GM20000 (cell line): ENCODE data around the gene EMD.

Experiments
- DNase-seq: peaks from one replicate; pipeline ENCODE4 v3.0.0; 2012; ENCODE audit warnings: low spot score
- TF ChIP-seq, protein P1 (sequence below): IDR thresholded peaks from 2 replicates; pipeline ENCODE4 v1.5.1; 2012; ENCODE audit warnings: mild to moderate bottlenecking, control low read depth; ENCODE audit errors: extremely low read depth, missing control alignments

EMD gene

DNA sequence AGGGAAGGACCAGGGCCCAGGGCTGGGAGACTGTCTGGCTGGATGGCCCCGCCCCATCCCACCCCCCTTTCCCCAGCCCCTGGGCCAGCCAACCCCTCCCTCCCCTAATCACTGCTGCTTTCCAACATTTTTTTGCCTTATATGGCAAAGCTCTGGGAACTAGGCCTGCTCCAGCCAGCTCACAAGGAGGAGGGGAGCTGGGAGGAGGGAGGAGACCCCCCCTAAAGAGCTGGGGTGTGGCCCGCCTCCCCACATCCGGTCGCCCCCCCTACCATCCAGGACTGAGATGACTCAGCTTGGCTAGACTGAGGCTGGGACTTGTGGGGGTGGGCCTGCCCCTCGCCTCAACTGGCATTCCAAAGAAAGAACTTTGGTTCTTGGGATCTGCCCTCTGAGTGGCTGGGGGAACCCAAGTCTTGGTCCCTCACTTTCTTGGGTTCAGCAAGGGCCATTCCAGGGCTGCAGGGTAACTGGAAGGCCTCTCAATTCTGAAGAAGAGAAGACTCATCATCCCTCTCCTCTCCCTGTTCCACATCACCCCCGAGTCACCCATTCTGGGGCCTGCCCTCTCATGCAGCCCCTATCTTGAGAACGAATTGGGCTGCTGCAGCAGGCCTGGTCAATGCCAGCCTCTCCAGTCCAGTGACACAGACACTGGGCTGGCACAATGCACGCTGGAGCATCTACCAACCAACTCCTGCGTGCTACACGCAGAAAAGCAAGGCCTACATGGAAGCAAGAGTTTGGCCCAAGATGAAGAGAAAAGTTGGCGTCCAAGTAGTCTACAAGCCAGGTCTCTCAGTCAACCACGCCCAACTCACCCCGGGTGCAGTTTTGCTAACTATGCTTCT lies 9.4 kb upstream of the EMD start:
- TF ChIP-seq, protein P1, sequence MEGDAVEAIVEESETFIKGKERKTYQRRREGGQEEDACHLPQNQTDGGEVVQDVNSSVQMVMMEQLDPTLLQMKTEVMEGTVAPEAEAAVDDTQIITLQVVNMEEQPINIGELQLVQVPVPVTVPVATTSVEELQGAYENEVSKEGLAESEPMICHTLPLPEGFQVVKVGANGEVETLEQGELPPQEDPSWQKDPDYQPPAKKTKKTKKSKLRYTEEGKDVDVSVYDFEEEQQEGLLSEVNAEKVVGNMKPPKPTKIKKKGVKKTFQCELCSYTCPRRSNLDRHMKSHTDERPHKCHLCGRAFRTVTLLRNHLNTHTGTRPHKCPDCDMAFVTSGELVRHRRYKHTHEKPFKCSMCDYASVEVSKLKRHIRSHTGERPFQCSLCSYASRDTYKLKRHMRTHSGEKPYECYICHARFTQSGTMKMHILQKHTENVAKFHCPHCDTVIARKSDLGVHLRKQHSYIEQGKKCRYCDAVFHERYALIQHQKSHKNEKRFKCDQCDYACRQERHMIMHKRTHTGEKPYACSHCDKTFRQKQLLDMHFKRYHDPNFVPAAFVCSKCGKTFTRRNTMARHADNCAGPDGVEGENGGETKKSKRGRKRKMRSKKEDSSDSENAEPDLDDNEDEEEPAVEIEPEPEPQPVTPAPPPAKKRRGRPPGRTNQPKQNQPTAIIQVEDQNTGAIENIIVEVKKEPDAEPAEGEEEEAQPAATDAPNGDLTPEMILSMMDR: no peak
- DNase-seq: peak; percentile 50

DNA sequence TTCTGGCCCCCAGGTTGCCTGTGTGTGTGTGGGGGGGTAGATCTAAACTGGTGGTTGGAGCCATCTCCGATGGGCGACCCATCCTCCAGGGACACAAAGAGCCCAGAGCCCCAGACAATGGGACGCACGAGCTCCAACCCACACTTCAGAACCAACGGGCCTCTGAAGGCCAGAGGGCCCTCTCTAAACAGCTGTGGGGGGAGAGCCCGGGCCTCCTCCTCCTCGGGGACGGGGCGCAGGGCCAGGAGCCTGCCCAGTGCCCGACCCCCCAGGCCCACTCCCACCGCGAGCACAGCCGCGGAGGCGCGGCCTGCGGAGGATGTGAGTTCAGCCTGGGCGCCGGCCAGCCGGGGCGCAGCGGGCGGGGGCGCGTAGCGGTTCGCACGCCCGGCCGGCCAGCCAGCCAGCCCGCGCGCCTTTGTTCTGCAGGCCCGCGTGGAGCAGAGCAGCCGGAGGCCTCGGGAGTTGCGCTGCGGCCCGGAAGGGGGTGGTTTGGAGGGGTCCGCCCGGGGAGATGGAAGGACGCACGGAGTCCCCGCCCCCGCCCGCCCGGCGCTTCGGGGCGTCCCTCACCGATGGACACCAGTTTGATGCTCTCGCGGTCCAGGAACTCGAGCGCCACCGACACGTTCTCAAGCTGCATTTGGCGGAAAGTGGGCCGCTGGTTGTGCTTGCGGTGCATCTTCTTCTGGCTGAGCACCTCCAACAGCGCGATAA lies 8.6 kb upstream of the EMD start:
- TF ChIP-seq, protein P1: no peak
- DNase-seq: no peak

DNA sequence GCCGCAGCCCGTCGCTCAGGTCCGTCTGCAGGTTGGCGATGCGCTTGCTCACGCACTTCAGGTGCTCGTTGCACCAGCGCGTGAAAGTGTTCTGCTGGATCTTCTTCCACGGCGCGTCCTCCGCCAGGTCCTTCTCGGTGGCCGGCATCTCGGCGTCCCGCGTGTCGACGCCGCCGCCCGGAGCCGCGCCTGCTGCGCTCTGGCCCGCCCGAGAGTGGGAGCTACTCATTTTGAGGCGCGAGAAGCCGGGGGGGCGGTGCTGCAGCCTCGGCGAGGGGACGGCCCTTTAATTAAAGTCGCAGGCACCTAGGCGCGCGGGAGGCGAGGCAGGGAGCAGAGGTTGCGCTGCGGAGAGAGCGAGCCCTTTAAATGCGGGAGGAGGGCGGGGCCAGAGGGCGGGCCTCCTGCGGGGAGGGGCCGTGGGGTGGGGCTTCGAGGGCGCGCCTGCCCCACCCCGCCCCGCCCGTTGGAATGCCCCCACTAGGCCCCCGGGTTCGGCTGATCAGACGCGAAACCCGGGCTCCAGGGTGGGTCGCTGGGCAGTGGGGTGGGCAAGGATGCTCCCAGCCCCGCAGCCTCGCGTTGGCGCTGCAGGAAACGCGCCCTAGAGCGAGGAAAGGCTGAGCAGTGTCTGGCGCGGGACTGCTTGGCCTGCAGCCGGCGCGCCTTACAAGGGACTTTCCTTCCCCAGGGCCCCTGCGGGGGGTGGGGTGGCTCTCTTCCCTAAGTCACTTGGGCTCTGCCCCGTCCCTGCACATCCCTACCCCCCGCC lies 7.9 kb upstream of the EMD start:
- peak; percentile 90 for DNase-seq
- TF ChIP-seq, protein P1: no peak

DNA sequence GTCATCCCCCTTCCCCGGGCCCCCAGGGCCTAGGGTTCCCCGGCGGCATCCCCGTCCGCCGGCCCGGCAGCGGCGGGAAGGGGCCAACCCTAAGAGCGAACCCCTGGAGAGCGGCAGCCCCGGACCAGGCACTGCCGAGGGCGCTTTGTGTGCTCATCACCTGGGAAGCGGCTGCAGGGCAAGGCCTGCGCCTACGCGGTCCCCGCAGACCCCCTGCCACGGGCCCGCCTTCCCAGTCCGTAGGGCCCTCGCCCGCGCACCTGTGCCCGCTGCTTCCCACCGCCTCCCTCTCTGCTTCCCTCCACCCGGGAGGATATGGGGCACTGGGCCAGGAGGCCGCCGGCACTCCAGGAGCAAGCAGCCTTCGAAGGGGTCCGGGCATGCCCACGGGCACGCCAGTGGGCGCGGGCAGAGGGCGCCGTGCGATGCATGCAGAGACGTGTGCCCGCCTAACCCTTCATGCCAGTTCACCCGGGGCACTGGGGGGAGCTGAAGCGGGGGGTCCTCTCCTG lies 7.2 kb upstream of the EMD start:
- TF ChIP-seq, protein P1: no peak
- DNase-seq: no peak

DNA sequence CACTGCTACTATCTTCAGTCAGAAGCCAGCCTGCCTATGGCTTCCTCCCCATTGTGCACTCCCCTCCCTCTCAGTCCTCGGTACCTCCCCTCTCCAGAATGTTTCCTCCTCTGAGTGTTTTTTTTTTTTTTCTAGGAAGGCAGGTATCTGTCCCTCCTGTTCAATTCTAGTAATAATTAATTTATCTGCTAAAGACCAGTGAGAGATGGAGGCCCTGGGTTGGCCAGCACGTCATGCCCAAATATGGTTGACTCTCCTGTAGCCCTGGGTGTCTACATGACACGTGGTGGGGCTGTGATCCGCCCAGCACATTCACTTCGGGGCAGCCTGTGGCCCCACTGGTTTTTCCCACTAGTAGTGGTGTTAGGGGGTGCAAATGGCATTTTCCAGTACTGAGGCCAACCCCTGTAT lies 6.5 kb upstream of the EMD start:
- TF ChIP-seq, protein P1: no peak
- peak; percentile 76 for DNase-seq

DNA sequence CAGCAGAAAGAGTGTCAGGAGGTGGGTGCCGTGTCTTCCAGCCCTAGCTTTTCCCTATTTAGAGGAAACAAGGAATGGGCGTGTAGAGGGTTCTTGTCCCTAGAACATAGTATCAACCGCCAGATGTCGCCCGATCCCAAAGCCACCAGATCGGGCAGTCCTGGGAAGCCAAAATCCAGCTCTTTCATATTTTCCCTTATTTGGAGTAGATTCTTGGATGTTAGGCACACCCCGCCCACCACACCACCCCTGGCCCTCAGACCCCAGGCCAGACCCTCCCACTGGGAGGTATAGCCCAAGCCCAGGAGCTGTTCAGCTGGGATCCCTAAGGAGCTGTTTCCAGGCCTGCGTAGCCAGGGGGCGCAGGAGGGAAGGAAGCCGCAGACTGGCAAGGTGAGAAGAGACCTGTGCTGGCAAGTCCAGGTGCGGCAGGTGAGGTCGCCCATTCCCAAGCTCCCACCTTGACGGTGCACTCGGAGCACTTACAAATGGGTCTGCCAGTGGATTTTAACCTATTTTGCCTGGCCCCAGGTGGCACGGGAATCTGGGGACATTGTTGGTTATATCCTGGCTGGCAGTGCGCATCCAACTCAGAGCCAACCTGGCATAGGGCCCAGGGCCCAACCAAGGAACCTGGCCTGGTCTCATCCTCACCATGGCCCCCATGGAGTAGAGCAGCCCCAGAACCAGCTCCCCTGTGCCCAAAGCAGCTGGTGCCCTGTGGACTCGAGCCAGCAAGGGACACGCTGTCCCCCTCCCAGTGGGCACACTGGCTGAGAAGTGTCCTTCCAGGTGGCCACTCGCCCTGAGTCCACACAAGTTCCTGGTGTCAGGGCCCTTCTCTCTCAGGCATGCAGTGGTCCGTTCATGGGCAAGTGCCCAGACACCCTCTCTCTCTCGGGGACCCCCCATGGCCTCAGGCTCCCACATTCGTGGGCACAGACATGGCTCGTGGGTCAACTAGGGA lies 5.5 kb upstream of the EMD start:
- DNase-seq: peak; percentile 49

More for the DNA sequence above, 5.5 kb upstream of the EMD start:
- TF ChIP-seq, protein P1: peak; percentile 20
